Fibroblast of the aortic adventitia (primary cell): ENCODE data around the gene IL5RA. TPM values are rescaled to one million over a fixed set of nuclear protein-coding genes. Genes with fewer than 3 reads are reported as not detected.

Source experiments
- DNase-seq: peaks from one replicate; pipeline ENCODE4 v3.0.0-alpha.2; 2010; ENCODE audit warnings: low read depth
- H3K4me3 ChIP-seq: 2 replicates; pipeline ENCODE4 v1.5.1; 2011; ENCODE audit warnings: low read depth, mild to moderate bottlenecking, control low read depth, low read length, moderate library complexity
- CTCF ChIP-seq: IDR thresholded peaks from 2 replicates; pipeline ENCODE4 v1.5.1; 2011; ENCODE audit warnings: mild to moderate bottlenecking, low read length, control low read depth, inconsistent platforms; ENCODE audit not compliant: insufficient read depth
- total RNA-seq: library from RNA; depleted of rRNA; stranded (reverse); fragments of >200 nt; gene quantifications from 2 replicates; pipeline ENCODE4 v1.2.3, GENCODE V29; 2012; ENCODE audit warnings: low replicate concordance

The IL5RA gene
- total RNA-seq, 1 donor = not detected

GRCh38 chr3:3125977-3126376 lies 15.8 kb upstream of the IL5RA start:
- no peak for DNase-seq
- peak overlapping the region; percentile 88 for H3K4me3 ChIP-seq
- TF ChIP-seq CTCF = no peak

GRCh38 chr3:3119393-3119851 lies 9.2 kb upstream of the IL5RA start:
- peak; percentile 10 for DNase-seq
- no peak for TF ChIP-seq CTCF
- H3K4me3 ChIP-seq = no peak overlapping the region

- H3K4me3 ChIP-seq = no peak overlapping the region
- DNase-seq = no peak
- no peak for TF ChIP-seq CTCF
Measured at GRCh38 chr3:3117651-3118050, 7.5 kb upstream of the IL5RA start.

- DNase-seq = peak; percentile 54
- no peak for TF ChIP-seq CTCF
- H3K4me3 ChIP-seq = no peak overlapping the region
Measured at GRCh38 chr3:3113042-3113709, 3.0 kb upstream of the IL5RA start.

GRCh38 chr3:3110749-3111361 lies 681 bp upstream of the IL5RA start:
- DNase-seq = no peak
- no peak for TF ChIP-seq CTCF
- H3K4me3 ChIP-seq = no peak overlapping the region

- no peak overlapping the region for H3K4me3 ChIP-seq
- no peak for DNase-seq
- TF ChIP-seq CTCF = no peak
Measured at GRCh38 chr3:3109407-3110298, 521 bp downstream of the IL5RA start.
